CD4-positive, alpha-beta memory T cell (primary cell): ENCODE measurements around the gene KISS1R. TPM values are rescaled to one million over a fixed set of nuclear protein-coding genes. Genes with fewer than 3 reads are reported as not detected.

Experiments used
- CTCF ChIA-PET: fragments of 350-600 bp; sonication (Branson Sonifier 250); formaldehyde crosslinking; loops from one replicate; lab custom pipeline; 2021; ENCODE audit warnings: inconsistent platforms; ENCODE audit not compliant: partially characterized antibody; lab: Charles Lee
- POLR2A ChIA-PET: fragments of 350-600 bp; sonication (Branson Sonifier 250); formaldehyde crosslinking; loops from one replicate; lab custom pipeline; 2021; ENCODE audit not compliant: partially characterized antibody; lab: Charles Lee
- DNase-seq, 5 donors: peaks; one replicate each; pipeline versions ENCODE4 v3.0.0 to v3.0.0-alpha.2; 2020 to 2022; ENCODE audit warnings: mixed read lengths in 1 of 5
- H3K27ac ChIP-seq: one replicate; pipeline ENCODE4 v1.7.0; 2013; ENCODE audit warnings: low read depth, low read length
- H3K27me3 ChIP-seq: 2 replicates; pipeline ENCODE4 v1.7.0; 2013; ENCODE audit warnings: mild to moderate bottlenecking, low read length, moderate library complexity; ENCODE audit not compliant: insufficient read depth
- H3K36me3 ChIP-seq: 2 replicates; pipeline ENCODE4 v1.7.0; 2013; ENCODE audit warnings: mild to moderate bottlenecking, low read length, moderate library complexity; ENCODE audit not compliant: insufficient read depth
- H3K4me1 ChIP-seq: 2 replicates; pipeline ENCODE4 v1.7.0; 2013; ENCODE audit warnings: mild to moderate bottlenecking, low read length, moderate library complexity; ENCODE audit not compliant: insufficient read depth
- H3K4me3 ChIP-seq, 2 donors: one replicate each; pipeline ENCODE4 v1.7.0; 2013; ENCODE audit warnings: low read length in 2 of 2, mild to moderate bottlenecking in 1 of 2
- H3K9me3 ChIP-seq, 2 donors: one replicate each; pipeline ENCODE4 v1.7.0; 2013; ENCODE audit warnings: low read length in 2 of 2, control low read depth in 1 of 2; ENCODE audit not compliant: control insufficient read depth in 1 of 2
- H3K27ac Mint-ChIP-seq, 7 donors: one replicate each; pipeline ENCODE4 v1.8.0; 2020 to 2021; ENCODE audit warnings: mixed read lengths in 7 of 7, mild to moderate bottlenecking in 6 of 7, inconsistent platforms in 3 of 7, moderate library complexity in 3 of 7
- H3K27me3 Mint-ChIP-seq, 2 donors: one replicate each; pipeline ENCODE4 v1.8.0; 2020 to 2021; ENCODE audit warnings: mixed read lengths in 2 of 2
- H3K36me3 Mint-ChIP-seq, 2 donors: one replicate each; pipeline ENCODE4 v1.8.0; 2020 to 2021; ENCODE audit warnings: mixed read lengths in 2 of 2, inconsistent platforms in 1 of 2, mild to moderate bottlenecking in 1 of 2
- H3K4me1 Mint-ChIP-seq, 4 donors: one replicate each; pipeline ENCODE4 v1.8.0; 2020 to 2021; ENCODE audit warnings: mixed read lengths in 4 of 4, mild to moderate bottlenecking in 1 of 4
- H3K4me3 Mint-ChIP-seq, 8 donors: one replicate each; pipeline ENCODE4 v1.8.0; 2020 to 2021; ENCODE audit warnings: mixed read lengths in 8 of 8, mild to moderate bottlenecking in 7 of 8, moderate library complexity in 6 of 8, inconsistent platforms in 3 of 8
- H3K9me3 Mint-ChIP-seq, 8 donors: one replicate each; pipeline ENCODE4 v1.8.0; 2020 to 2021; ENCODE audit warnings: mixed read lengths in 8 of 8, mild to moderate bottlenecking in 5 of 8, inconsistent platforms in 3 of 8, moderate library complexity in 1 of 8
- intact Hi-C: fragments of 100-400 bp; cut with micrococcal nuclease; formaldehyde crosslinking; loops from one replicate; pipeline ENCODE4 v1.15.1; 2023
- polyA plus RNA-seq, 2 donors: library from polyadenylated mRNA; unstranded; fragments of 300-500 nt; fragmentation: Illumina TruSeq; gene quantifications; one replicate each; pipeline ENCODE4 v1.2.3, GENCODE V29; 2021
- total RNA-seq, 2 experiments: library from RNA; stranded (reverse); gene quantifications; one replicate each; pipeline ENCODE4 v1.2.3, GENCODE V29; 2021

The KISS1R gene
- total and polyA plus RNA-seq, 4 experiments from 2014 or later = 0.59 to 1.2 (median 0.69) TPM

- Histone ChIP-seq H3K27me3 (no peaks in the 10 kb centered on the region), H3K27ac (peak within 1 kb of the TSS; percentile 80), H3K9me3 (no peaks in the 10 kb centered on the region), H3K36me3 (peaks cover 14% of the 10 kb centered on the region), H3K4me1 (peaks cover 28% of the 10 kb centered on the region), H3K4me3 (peak within 1 kb of the TSS; percentile 36 to 76)
- CTCF ChIA-PET = interaction anchor here (0.5 to 2.7 kb wide), 12 partner anchors 11 to 123 kb away, joined by 3 to 17 read pairs (median 4); no protein-coding TSS in a partner anchor
- peak within 1 kb of the TSS; percentile 99 to 100 (median 99) for H3K27ac Mint-ChIP-seq
- H3K36me3 Mint-ChIP-seq = peaks cover 5 to 23% of the 10 kb centered on the region in 2 donors
- POLR2A ChIA-PET = interaction anchor here (0.7 to 8.9 kb wide), 21 partner anchors 9 to 376 kb away, joined by 3 to 252 read pairs (median 6); partner anchors contain the start of genes CFD, CIRBP, KISS1R and R3HDM4
- intact Hi-C loops = loop anchor here (1.0 kb wide), 4 partner anchors 16 to 230 kb away; partner anchors contain the start of gene RNF126
- H3K4me1 Mint-ChIP-seq = peaks cover 7 to 47% (median 11%) of the 10 kb centered on the region in 4 donors
- H3K27me3 Mint-ChIP-seq = peaks cover 0 to 3% of the 10 kb centered on the region in 2 donors
- peak; percentile 93 to 96 (median 95) for DNase-seq
- H3K4me3 Mint-ChIP-seq = peak within 1 kb of the TSS; percentile 87 to 95 (median 92)
- peaks cover 0 to 6% (median 0%) of the 10 kb centered on the region in 8 donors for H3K9me3 Mint-ChIP-seq
These were observed 24.0 kb upstream of the KISS1R start, which contains the start of the genes MED16 and RNU6-9 for GRCh38 chr19:892894-893689. Gene MED16 (minus strand): TSS chr19:893187. CDS start chr19:891131, 2,056 bp downstream. Gene RNU6-9 (plus strand): TSS chr19:893484.

DNA sequence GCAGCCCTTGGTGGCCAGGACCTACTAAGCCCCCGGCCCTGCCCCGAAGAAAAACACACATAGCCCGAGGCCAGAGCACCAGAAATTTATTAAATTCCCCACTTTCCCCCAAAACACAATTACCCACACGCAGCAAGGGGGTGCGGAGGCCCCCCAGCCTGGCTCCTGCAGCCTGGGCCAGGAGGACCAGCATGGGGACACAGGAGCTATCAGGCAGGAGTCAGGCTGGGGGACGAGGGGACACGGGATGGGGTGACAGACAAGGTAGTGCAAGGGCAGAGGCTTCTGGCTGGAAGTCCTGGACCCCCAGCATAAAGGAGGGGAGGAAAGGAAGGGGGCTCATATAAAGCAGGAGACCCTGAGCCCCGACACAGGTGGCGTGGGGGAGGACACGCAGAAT is 20.7 kb upstream of the KISS1R start:
- Histone ChIP-seq H3K4me3 (no peak overlapping the region), H3K27me3 (no peaks in the 10 kb centered on the region), H3K36me3 (peaks cover 25% of the 10 kb centered on the region), H3K27ac (no peak overlapping the region), H3K9me3 (no peaks in the 10 kb centered on the region), H3K4me1 (peaks cover 32% of the 10 kb centered on the region)
- CTCF ChIA-PET = interaction anchor here (1.0 to 1.6 kb wide), 2 partner anchors 10 to 33 kb away, joined by 4 to 5 read pairs; no protein-coding TSS in a partner anchor
- H3K27ac Mint-ChIP-seq = peak overlapping the region in 2 of 7 donors; percentile 42 to 68
- POLR2A ChIA-PET = interaction anchor here (1.2 to 8.9 kb wide), 4 partner anchors 11 to 370 kb away, joined by 3 to 252 read pairs (median 26); no protein-coding TSS in a partner anchor
- intact Hi-C loops = no loop called here
- no peak for DNase-seq
- H3K27me3 Mint-ChIP-seq = peaks cover 0 to 3% of the 10 kb centered on the region in 2 donors
- peak overlapping the region in 1 of 8 donors; percentile 7 for H3K4me3 Mint-ChIP-seq
- peaks cover 5 to 23% of the 10 kb centered on the region in 2 donors for H3K36me3 Mint-ChIP-seq
- H3K4me1 Mint-ChIP-seq = peaks cover 7 to 29% (median 10%) of the 10 kb centered on the region in 4 donors
- peaks cover 0 to 7% (median 0%) of the 10 kb centered on the region in 8 donors for H3K9me3 Mint-ChIP-seq

DNA sequence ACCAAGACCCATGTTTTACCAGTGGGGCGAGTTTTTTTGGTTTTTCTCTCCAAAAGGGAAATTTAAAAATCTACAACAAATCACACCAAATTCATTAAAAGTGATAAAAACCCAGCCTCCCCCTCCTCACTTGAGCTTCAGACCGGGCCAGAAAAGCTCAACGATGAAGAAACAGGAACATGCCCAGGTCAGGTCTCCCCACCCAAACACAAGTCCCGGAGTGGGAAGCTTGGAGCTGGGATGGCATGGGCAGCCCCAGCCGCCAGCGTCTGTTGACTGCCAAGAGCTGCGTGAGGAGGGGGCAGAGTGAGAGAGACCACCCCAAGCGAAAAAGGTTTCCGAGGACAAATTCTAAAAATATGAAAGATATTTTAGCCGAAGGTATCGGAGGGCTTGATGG is 20.1 kb upstream of the KISS1R start:
- peaks cover 5 to 24% of the 10 kb centered on the region in 2 donors for H3K36me3 Mint-ChIP-seq
- intact Hi-C loops = no loop called here

DNA sequence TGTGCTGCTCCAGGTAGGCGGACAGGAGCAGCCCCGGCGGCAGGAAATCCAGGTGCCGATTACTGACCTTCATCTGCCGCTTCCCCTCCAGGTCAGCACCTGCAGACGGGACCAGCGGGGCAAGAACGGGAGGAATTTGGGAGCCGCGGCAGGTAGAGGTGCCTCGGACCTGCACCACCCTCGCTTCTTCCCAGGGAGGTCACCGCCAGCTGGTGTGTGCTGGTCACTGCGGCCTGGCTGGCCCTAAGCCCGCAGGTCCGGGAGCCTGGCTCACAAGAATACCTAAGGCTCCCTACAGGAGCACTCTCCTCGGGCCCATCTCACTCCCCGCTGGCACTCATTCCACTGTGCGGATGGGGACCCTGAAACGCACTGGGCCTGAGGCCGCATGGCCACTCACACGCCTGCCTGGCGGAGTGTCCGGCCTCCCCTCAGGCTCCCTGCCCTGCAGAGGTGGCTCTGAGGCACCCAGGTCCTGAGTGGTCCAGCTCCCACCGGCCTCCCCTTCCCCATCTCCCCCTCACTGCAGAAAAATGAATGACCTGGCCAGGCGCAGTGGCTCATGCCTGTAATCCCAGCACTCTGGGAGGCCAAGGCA is 19.6 kb upstream of the KISS1R start:
- H3K4me3 ChIP-seq = no peak overlapping the region
- no peaks in the 10 kb centered on the region for H3K27me3 ChIP-seq
- ChIA-PET CTCF (interaction anchor here (0.9 to 1.6 kb wide), 3 partner anchors 9 to 34 kb away, joined by 4 to 5 read pairs (median 4); no protein-coding TSS in a partner anchor), POLR2A (interaction anchor here (6.3 to 8.9 kb wide), 2 partner anchors 10 to 19 kb away, joined by 47 to 252 read pairs; no protein-coding TSS in a partner anchor)
- H3K4me1 ChIP-seq = peaks cover 26% of the 10 kb centered on the region
- no peak overlapping the region for H3K27ac ChIP-seq
- H3K4me3 Mint-ChIP-seq = no peak overlapping the region
- peaks cover 7 to 31% (median 10%) of the 10 kb centered on the region in 4 donors for H3K4me1 Mint-ChIP-seq
- H3K36me3 Mint-ChIP-seq = peaks cover 5 to 21% of the 10 kb centered on the region in 2 donors
- intact Hi-C loops = no loop called here
- H3K27ac Mint-ChIP-seq = no peak overlapping the region
- H3K9me3 Mint-ChIP-seq = peaks cover 0 to 7% (median 0%) of the 10 kb centered on the region in 8 donors
- no peaks in the 10 kb centered on the region for H3K9me3 ChIP-seq
- no peak for DNase-seq
- H3K27me3 Mint-ChIP-seq = peaks cover 0 to 3% of the 10 kb centered on the region in 2 donors
- peaks cover 26% of the 10 kb centered on the region for H3K36me3 ChIP-seq

More for the DNA sequence above, 20.1 kb upstream of the KISS1R start:
- Histone ChIP-seq H3K4me1 (peaks cover 31% of the 10 kb centered on the region), H3K4me3 (no peak overlapping the region), H3K9me3 (no peaks in the 10 kb centered on the region), H3K27ac (no peak overlapping the region), H3K36me3 (peaks cover 26% of the 10 kb centered on the region), H3K27me3 (no peaks in the 10 kb centered on the region)
- H3K27ac Mint-ChIP-seq = peak overlapping the region in 3 of 7 donors; percentile 46 to 81 (median 68)
- peaks cover 0 to 3% of the 10 kb centered on the region in 2 donors for H3K27me3 Mint-ChIP-seq
- peaks cover 0 to 7% (median 0%) of the 10 kb centered on the region in 8 donors for H3K9me3 Mint-ChIP-seq
- no peak for DNase-seq
- ChIA-PET POLR2A (interaction anchor here (1.2 to 8.9 kb wide), 3 partner anchors 11 to 369 kb away, joined by 3 to 252 read pairs (median 47); no protein-coding TSS in a partner anchor), CTCF (interaction anchor here (1.0 to 1.6 kb wide), 2 partner anchors 9 to 34 kb away, joined by 4 to 5 read pairs; no protein-coding TSS in a partner anchor)
- peaks cover 7 to 30% (median 10%) of the 10 kb centered on the region in 4 donors for H3K4me1 Mint-ChIP-seq
- H3K4me3 Mint-ChIP-seq = no peak overlapping the region

GRCh38 chr19:898663-899062 is 18.5 kb upstream of the KISS1R start:
- Histone ChIP-seq H3K9me3 (no peaks in the 10 kb centered on the region), H3K4me3 (no peak overlapping the region), H3K27me3 (no peaks in the 10 kb centered on the region), H3K36me3 (peaks cover 26% of the 10 kb centered on the region), H3K27ac (no peak overlapping the region), H3K4me1 (peaks cover 21% of the 10 kb centered on the region)
- DNase-seq = peak in 3 of 5 donors; percentile 28 to 55 (median 38)
- CTCF ChIA-PET = interaction anchor here (0.9 kb wide), 3 partner anchors 9 to 43 kb away, joined by 3 to 5 read pairs (median 4); no protein-coding TSS in a partner anchor
- H3K27me3 Mint-ChIP-seq = no peaks in the 10 kb centered on the region
- peaks cover 0 to 1% (median 0%) of the 10 kb centered on the region in 8 donors for H3K9me3 Mint-ChIP-seq
- peaks cover 0 to 29% (median 5%) of the 10 kb centered on the region in 4 donors for H3K4me1 Mint-ChIP-seq
- intact Hi-C loops = no loop called here
- POLR2A ChIA-PET = interaction anchor here (0.9 to 8.9 kb wide), 5 partner anchors 9 to 374 kb away, joined by 3 to 252 read pairs (median 7); no protein-coding TSS in a partner anchor
- H3K4me3 Mint-ChIP-seq = no peak overlapping the region
- peak overlapping the region in 3 of 7 donors; percentile 51 to 68 (median 53) for H3K27ac Mint-ChIP-seq
- peaks cover 5 to 16% of the 10 kb centered on the region in 2 donors for H3K36me3 Mint-ChIP-seq

DNA sequence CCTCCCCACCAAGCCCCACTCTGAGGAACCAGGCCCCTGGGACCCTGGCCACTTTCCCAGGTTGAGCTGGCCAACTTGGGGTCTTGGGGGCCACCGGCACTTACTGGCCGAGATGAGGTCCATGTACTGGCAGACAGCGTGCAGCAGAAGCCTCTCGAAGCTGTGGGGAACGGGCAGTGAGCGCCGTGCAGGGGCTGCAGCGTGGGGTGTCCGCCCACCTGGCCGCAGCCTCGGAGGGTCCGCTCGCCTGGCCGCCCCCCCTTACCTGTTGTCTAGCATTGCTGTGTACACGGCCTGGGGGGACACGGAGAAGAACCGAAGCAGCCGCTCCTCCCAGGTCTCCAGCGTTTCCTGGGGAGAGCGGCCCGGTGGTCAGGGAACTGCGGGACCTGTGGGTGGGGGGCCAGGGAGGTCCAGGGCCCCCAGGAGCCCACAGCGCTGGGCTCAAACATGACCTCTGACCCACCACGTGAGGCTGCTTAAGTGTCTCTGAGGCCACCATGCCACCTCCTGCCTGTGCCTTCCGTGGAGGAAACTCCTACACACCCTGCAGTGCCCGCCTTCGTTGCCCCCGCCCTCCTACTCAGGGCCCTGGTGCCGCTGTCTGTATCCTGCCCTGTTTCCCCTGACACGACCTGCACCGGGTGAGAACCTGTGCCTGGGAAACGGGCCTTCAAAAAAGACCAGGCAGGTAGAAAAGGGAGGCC is 17.6 kb upstream of the KISS1R start:
- ChIA-PET CTCF (no interaction called here), POLR2A (interaction anchor here (1.4 to 8.9 kb wide), 3 partner anchors 8 to 36 kb away, joined by 3 to 252 read pairs (median 7); no protein-coding TSS in a partner anchor)
- intact Hi-C loops = no loop called here
- Histone ChIP-seq H3K27me3 (no peaks in the 10 kb centered on the region), H3K36me3 (peaks cover 30% of the 10 kb centered on the region), H3K9me3 (no peaks in the 10 kb centered on the region), H3K4me3 (no peak overlapping the region), H3K27ac (no peak overlapping the region), H3K4me1 (peaks cover 21% of the 10 kb centered on the region)
- Mint-ChIP-seq H3K4me3 (no peak overlapping the region), H3K27me3 (no peaks in the 10 kb centered on the region), H3K36me3 (peaks cover 5 to 19% of the 10 kb centered on the region in 2 donors), H3K27ac (peak overlapping the region in 3 of 7 donors; percentile 25 to 80 (median 52)), H3K9me3 (peaks cover 0 to 1% (median 0%) of the 10 kb centered on the region in 8 donors), H3K4me1 (peaks cover 3 to 27% (median 8%) of the 10 kb centered on the region in 4 donors)
- DNase-seq = no peak
